ENCODE data around the gene ODC1. TPM values are rescaled to one million over a fixed set of nuclear protein-coding genes. Genes with fewer than 3 reads are reported as not detected.

The ODC1 gene
- total RNA-seq, 1 experiment from 2014 or later, result 46.6 TPM

DNA sequence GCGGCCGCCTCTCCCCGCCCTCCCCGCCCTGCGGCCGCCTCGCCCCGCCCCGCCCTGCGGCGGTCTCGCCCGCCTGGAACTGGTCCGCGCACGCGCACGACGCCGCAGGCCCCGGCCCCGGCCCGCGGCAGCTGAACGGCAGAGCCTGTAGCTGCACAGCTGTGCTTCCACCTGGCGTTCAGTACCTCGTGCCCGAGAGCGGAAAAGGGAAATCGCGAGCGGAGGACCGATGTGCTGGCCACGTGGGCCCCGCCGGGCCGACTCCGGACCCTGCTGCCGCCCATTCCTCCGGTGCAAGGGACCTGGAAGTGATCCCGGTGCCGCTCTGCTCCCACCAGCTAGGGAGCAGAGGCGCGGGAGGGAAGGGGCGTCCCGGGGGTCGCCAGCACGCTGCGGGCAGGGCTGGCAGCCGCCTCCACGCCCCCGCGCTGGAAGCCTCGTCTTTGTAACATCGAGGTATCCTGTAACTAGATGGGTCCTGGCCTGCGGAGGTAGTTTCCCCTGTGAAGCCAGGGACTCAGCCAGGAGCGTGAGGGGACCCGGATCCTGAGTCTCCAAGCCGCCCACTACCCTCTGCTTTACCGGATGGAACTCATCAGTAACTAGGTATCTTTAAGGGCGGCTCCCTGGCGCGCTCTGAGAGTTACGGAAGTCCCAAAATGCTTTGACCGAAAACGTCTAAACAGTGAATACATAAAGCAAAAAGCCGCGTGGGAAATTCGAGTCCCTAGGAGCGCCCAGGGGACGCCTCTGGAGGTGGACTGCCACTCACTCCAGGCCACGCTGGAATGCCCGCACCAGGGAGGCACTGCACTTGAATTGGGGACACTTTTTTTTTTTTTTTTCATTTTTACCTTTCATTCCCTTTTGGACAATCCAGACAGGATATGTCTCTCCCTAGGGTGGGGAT is 704 bp upstream of the ODC1 start (continued):
- TF ChIP-seq, protein P1, sequence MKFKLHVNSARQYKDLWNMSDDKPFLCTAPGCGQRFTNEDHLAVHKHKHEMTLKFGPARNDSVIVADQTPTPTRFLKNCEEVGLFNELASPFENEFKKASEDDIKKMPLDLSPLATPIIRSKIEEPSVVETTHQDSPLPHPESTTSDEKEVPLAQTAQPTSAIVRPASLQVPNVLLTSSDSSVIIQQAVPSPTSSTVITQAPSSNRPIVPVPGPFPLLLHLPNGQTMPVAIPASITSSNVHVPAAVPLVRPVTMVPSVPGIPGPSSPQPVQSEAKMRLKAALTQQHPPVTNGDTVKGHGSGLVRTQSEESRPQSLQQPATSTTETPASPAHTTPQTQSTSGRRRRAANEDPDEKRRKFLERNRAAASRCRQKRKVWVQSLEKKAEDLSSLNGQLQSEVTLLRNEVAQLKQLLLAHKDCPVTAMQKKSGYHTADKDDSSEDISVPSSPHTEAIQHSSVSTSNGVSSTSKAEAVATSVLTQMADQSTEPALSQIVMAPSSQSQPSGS (CRISPR knock-in tag; IDR thresholded peaks at IDR 0.05; ENCODE audit: borderline replicate concordance, low read depth), result peak; percentile 79
- peak; percentile 92 for TF ChIP-seq FOXK1 (CRISPR knock-in tag; IDR thresholded peaks at IDR 0.05)
- TF ChIP-seq, protein P2, sequence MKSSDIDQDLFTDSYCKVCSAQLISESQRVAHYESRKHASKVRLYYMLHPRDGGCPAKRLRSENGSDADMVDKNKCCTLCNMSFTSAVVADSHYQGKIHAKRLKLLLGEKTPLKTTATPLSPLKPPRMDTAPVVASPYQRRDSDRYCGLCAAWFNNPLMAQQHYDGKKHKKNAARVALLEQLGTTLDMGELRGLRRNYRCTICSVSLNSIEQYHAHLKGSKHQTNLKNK (CRISPR knock-in tag; IDR thresholded peaks at IDR 0.05), result no peak
- peak; percentile 97 for TF ChIP-seq SMAD3 (CRISPR knock-in tag; IDR thresholded peaks at IDR 0.05; ENCODE audit: borderline replicate concordance)
- TF ChIP-seq NFE2L1 (CRISPR knock-in tag; IDR thresholded peaks at IDR 0.05), result peak; percentile 96
- no peak for TF ChIP-seq NFATC4 (CRISPR knock-in tag; IDR thresholded peaks at IDR 0.05)
- TF ChIP-seq, protein P3, sequence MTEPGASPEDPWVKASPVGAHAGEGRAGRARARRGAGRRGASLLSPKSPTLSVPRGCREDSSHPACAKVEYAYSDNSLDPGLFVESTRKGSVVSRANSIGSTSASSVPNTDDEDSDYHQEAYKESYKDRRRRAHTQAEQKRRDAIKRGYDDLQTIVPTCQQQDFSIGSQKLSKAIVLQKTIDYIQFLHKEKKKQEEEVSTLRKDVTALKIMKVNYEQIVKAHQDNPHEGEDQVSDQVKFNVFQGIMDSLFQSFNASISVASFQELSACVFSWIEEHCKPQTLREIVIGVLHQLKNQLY (CRISPR knock-in tag; IDR thresholded peaks at IDR 0.05), result no peak
- peak; percentile 75 for TF ChIP-seq SP1 (CRISPR knock-in tag; conservative IDR thresholded peaks at IDR 0.05)
- TF ChIP-seq, protein P4, sequence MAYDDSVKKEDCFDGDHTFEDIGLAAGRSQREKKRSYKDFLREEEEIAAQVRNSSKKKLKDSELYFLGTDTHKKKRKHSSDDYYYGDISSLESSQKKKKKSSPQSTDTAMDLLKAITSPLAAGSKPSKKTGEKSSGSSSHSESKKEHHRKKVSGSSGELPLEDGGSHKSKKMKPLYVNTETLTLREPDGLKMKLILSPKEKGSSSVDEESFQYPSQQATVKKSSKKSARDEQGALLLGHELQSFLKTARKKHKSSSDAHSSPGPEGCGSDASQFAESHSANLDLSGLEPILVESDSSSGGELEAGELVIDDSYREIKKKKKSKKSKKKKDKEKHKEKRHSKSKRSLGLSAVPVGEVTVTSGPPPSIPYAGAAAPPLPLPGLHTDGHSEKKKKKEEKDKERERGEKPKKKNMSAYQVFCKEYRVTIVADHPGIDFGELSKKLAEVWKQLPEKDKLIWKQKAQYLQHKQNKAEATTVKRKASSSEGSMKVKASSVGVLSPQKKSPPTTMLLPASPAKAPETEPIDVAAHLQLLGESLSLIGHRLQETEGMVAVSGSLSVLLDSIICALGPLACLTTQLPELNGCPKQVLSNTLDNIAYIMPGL (CRISPR knock-in tag; IDR thresholded peaks at IDR 0.05), result peak; percentile 94
- TF ChIP-seq, protein P5, sequence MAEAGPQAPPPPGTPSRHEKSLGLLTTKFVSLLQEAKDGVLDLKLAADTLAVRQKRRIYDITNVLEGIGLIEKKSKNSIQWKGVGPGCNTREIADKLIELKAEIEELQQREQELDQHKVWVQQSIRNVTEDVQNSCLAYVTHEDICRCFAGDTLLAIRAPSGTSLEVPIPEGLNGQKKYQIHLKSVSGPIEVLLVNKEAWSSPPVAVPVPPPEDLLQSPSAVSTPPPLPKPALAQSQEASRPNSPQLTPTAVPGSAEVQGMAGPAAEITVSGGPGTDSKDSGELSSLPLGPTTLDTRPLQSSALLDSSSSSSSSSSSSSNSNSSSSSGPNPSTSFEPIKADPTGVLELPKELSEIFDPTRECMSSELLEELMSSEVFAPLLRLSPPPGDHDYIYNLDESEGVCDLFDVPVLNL (CRISPR knock-in tag; IDR thresholded peaks at IDR 0.05; ENCODE audit: borderline replicate concordance, low read depth), result peak; percentile 68; the same call in 1 of the 2 replicates
- peak; percentile 82; the same call in 1 of the 2 replicates for TF ChIP-seq ZNF138 (CRISPR knock-in tag; conservative IDR thresholded peaks at IDR 0.05)
- peak; percentile 96 for TF ChIP-seq RELA (CRISPR knock-in tag; IDR thresholded peaks at IDR 0.05; ENCODE audit: borderline replicate concordance)
- TF ChIP-seq, protein P6, sequence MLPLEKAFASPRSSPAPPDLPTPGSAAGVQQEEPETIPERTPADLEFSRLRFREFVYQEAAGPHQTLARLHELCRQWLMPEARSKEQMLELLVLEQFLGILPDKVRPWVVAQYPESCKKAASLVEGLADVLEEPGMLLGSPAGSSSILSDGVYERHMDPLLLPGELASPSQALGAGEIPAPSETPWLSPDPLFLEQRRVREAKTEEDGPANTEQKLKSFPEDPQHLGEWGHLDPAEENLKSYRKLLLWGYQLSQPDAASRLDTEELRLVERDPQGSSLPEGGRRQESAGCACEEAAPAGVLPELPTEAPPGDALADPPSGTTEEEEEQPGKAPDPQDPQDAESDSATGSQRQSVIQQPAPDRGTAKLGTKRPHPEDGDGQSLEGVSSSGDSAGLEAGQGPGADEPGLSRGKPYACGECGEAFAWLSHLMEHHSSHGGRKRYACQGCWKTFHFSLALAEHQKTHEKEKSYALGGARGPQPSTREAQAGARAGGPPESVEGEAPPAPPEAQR (CRISPR knock-in tag; IDR thresholded peaks at IDR 0.05), result no peak

DNA sequence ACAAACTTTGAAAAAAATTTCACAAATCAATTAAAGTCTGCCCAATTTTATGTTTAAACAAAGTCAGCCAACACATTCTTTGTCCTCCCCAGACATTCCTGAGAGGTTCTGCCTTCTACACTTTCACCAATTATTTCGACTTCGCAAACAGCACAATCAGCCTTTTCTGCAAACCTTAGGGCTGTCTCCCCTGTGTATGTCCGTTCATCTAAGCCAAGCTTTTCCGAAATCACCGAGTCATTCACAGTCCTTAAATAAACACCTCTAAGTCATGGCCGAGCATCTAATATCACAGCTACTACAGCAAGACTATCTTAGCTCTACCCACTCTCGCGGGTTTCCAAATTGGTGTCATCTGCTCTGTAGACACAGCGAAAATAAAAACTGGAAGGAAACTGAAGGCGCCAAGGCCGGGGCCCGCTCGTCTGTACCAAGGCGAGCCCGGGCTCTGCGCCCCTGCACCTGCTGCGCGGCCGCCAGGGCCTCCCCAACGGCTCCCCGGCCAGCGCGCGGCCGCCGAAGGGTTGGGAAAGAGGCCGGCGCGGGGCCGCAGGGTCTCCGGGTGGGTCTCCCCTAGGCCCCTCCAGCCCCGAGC is 730 bp downstream of the ODC1 start:
- peaks cover 18% of the 10 kb centered on the region for H3K36me3 Mint-ChIP-seq
- peaks cover 18% of the 10 kb centered on the region for H3K4me1 Mint-ChIP-seq
- no peak for TF ChIP-seq KAT7 (CRISPR knock-in tag; IDR thresholded peaks at IDR 0.05; ENCODE audit: borderline replicate concordance)
- TF ChIP-seq, protein P7, sequence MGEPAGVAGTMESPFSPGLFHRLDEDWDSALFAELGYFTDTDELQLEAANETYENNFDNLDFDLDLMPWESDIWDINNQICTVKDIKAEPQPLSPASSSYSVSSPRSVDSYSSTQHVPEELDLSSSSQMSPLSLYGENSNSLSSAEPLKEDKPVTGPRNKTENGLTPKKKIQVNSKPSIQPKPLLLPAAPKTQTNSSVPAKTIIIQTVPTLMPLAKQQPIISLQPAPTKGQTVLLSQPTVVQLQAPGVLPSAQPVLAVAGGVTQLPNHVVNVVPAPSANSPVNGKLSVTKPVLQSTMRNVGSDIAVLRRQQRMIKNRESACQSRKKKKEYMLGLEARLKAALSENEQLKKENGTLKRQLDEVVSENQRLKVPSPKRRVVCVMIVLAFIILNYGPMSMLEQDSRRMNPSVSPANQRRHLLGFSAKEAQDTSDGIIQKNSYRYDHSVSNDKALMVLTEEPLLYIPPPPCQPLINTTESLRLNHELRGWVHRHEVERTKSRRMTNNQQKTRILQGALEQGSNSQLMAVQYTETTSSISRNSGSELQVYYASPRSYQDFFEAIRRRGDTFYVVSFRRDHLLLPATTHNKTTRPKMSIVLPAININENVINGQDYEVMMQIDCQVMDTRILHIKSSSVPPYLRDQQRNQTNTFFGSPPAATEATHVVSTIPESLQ (CRISPR knock-in tag; IDR thresholded peaks at IDR 0.05), result 0 out of 2 replicates have a peak, but pooled peaks have one; percentile 28
- DNase-seq (ENCODE audit: low spot score) (peak; percentile 32), ATAC-seq (peak; percentile 15)
- ChIA-PET POLR2A (interaction anchor here (0.9 to 1.2 kb wide), 3 partner anchors 8 to 16 kb away, joined by 3 to 6 read pairs (median 5); no protein-coding TSS in a partner anchor), CTCF (interaction anchor here (1.3 to 5.7 kb wide), 4 partner anchors 12 to 375 kb away, joined by 6 to 41 read pairs (median 12); no protein-coding TSS in a partner anchor)
- H3K27ac Mint-ChIP-seq, result no peak overlapping the region
- peaks cover 22% of the 10 kb centered on the region for H3K27me3 Mint-ChIP-seq (ENCODE audit: low read depth)
- no peaks in the 10 kb centered on the region for H3K9me3 Mint-ChIP-seq
- H3K4me3 Mint-ChIP-seq, result peak overlapping the region; percentile 74
